A673 (cell line): ENCODE data around the gene KLF11. TPM values are rescaled to one million over a fixed set of nuclear protein-coding genes. Genes with fewer than 3 reads are reported as not detected.

Experiments used
- BruUV-seq: library from RNA; stranded (reverse); fragments of 400-500 nt; replicated peaks from 2 replicates; lab custom pipeline; 2021; lab: Mats Ljungman, UMichigan
- CTCF ChIA-PET: fragments of 300-600 bp; sonication (Branson Sonifier 250); formaldehyde crosslinking; loops from one replicate; lab custom pipeline; 2022; ENCODE audit warnings: antibody characterized with exemption; lab: Charles Lee
- POLR2A ChIA-PET: fragments of 300-600 bp; sonication (Branson Sonifier 250); formaldehyde crosslinking; loops from one replicate; lab custom pipeline; 2022; ENCODE audit warnings: antibody characterized with exemption; ENCODE audit not compliant: low non-redundant PET; lab: Charles Lee
- DNase-seq: peaks from one replicate; pipeline ENCODE4 v3.0.0-alpha.2; 2015; ENCODE audit warnings: low spot score
- H3K27ac ChIP-seq: fragments of 200-600 bp; sonication (generic); 2 replicates; pipeline ENCODE4 v1.5.1; 2016; ENCODE audit warnings: mixed run types, low read depth, mild to moderate bottlenecking, mixed read lengths, antibody characterized with exemption, low read length; ENCODE audit not compliant: poor library complexity, severe bottlenecking
- H3K27me3 ChIP-seq: fragments of 200-600 bp; sonication (generic); replicated peaks from 2 replicates; pipeline ENCODE4 v1.6.1; 2017; ENCODE audit warnings: mixed run types, low read depth, mild to moderate bottlenecking, mixed read lengths, antibody characterized with exemption, low read length; ENCODE audit not compliant: insufficient read depth, poor library complexity
- H3K36me3 ChIP-seq: fragments of 200-600 bp; sonication (generic); 2 replicates; pipeline ENCODE4 v1.6.1; 2016; ENCODE audit warnings: mixed run types, mild to moderate bottlenecking, mixed read lengths, antibody characterized with exemption, low read length; ENCODE audit not compliant: insufficient read depth, poor library complexity, severe bottlenecking
- H3K4me1 ChIP-seq: fragments of 200-600 bp; sonication (generic); 2 replicates; pipeline ENCODE4 v1.6.1; 2017; ENCODE audit warnings: mixed run types, mild to moderate bottlenecking, mixed read lengths, antibody characterized with exemption, low read length; ENCODE audit not compliant: insufficient read depth, poor library complexity, severe bottlenecking
- H3K4me3 ChIP-seq: fragments of 200-600 bp; sonication (generic); 2 replicates; pipeline ENCODE4 v1.5.1; 2016; ENCODE audit warnings: low read depth, mixed run types, mild to moderate bottlenecking, mixed read lengths, low read length; ENCODE audit not compliant: poor library complexity, severe bottlenecking
- H3K9me3 ChIP-seq: fragments of 200-600 bp; sonication (generic); 2 replicates; pipeline ENCODE4 v1.6.1; 2016; ENCODE audit warnings: mixed run types, low read depth, mild to moderate bottlenecking, mixed read lengths, antibody characterized with exemption, low read length; ENCODE audit not compliant: poor library complexity, severe bottlenecking
- EZH2 ChIP-seq: fragments of 200-600 bp; sonication (generic); IDR thresholded peaks from 2 replicates; pipeline ENCODE4 v1.6.1; 2017; ENCODE audit warnings: borderline replicate concordance, low read depth, mild to moderate bottlenecking, mixed read lengths, antibody characterized with exemption, low read length; ENCODE audit not compliant: poor library complexity, severe bottlenecking
- intact Hi-C: fragments of 100-400 bp; cut with micrococcal nuclease; formaldehyde crosslinking; loops from one replicate; pipeline ENCODE4 v1.10.0; 2022; ENCODE audit not compliant: unreplicated experiment
- total RNA-seq: library from RNA; stranded (reverse); gene quantifications from 2 replicates; pipeline ENCODE4 v1.2.3, GENCODE V29; 2021
- TF ChIP-seq, protein P1 (sequence below): fragments of 300-800, 200-600 bp; sonication (generic); conservative IDR thresholded peaks from 2 replicates; pipeline ENCODE4 v1.5.1; 2017; ENCODE audit warnings: low read depth, mild to moderate bottlenecking, antibody characterized with exemption, low read length, moderate library complexity, mixed read lengths

The KLF11 gene
- total RNA-seq, 1 experiment from 2014 or later, result 3.0 TPM

- Histone ChIP-seq H3K4me3 (no peak overlapping the region), H3K36me3 (no peaks in the 10 kb centered on the region), H3K9me3 (peaks cover 6% of the 10 kb centered on the region), H3K4me1 (no peaks in the 10 kb centered on the region), H3K27me3 (no peaks in the 10 kb centered on the region), H3K27ac (no peak overlapping the region)
- intact Hi-C loops, result no loop called here
- TF ChIP-seq, protein P1, sequence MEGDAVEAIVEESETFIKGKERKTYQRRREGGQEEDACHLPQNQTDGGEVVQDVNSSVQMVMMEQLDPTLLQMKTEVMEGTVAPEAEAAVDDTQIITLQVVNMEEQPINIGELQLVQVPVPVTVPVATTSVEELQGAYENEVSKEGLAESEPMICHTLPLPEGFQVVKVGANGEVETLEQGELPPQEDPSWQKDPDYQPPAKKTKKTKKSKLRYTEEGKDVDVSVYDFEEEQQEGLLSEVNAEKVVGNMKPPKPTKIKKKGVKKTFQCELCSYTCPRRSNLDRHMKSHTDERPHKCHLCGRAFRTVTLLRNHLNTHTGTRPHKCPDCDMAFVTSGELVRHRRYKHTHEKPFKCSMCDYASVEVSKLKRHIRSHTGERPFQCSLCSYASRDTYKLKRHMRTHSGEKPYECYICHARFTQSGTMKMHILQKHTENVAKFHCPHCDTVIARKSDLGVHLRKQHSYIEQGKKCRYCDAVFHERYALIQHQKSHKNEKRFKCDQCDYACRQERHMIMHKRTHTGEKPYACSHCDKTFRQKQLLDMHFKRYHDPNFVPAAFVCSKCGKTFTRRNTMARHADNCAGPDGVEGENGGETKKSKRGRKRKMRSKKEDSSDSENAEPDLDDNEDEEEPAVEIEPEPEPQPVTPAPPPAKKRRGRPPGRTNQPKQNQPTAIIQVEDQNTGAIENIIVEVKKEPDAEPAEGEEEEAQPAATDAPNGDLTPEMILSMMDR, result no peak
- no peak for TF ChIP-seq EZH2
- BruUV-seq, result no TSS peak
- ChIA-PET CTCF (interaction anchor here (0.5 kb wide), 1 partner anchor 351 kb away, joined by 9 read pairs; no protein-coding TSS in a partner anchor), POLR2A (no interaction called here)
- no peak for DNase-seq
Observed at GRCh38 chr2:10067330-10067729, 24.0 kb downstream of the KLF11 start.

- intact Hi-C loops, result no loop called here
- POLR2A ChIA-PET, result no interaction called here
- DNase-seq, result no peak
- H3K4me3 ChIP-seq, result no peak overlapping the region
- CTCF ChIA-PET, result interaction anchor here (0.5 kb wide), 1 partner anchor 351 kb away, joined by 9 read pairs; no protein-coding TSS in a partner anchor
- no peaks in the 10 kb centered on the region for H3K36me3 ChIP-seq
- peaks cover 6% of the 10 kb centered on the region for H3K9me3 ChIP-seq
- no peaks in the 10 kb centered on the region for H3K4me1 ChIP-seq
- TF ChIP-seq, protein P1, result no peak
- TF ChIP-seq EZH2, result no peak
- no peak overlapping the region for H3K27ac ChIP-seq
- no peaks in the 10 kb centered on the region for H3K27me3 ChIP-seq
- no TSS peak for BruUV-seq
Observed at GRCh38 chr2:10067881-10068280, 24.5 kb downstream of the KLF11 start.

DNA sequence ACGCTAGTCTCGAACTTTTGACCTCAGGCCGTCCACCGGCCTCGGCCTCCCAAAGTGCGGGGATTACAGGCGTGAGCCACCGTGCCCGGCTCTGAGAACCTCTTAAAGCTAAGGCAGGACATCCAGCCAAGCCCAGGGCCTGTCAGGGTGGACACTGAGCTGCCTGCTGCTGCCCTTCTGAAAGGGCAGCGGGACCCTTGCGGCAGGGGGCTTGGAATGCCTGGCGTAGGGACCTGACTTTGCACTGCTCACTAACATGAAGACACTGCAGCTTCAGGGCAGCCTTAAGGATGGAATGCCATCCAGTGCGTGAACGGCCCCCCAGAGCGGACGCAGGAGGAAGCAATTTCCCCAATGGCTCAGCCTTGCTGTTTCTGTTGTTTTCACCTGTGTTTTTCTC lies 27.8 kb downstream of the KLF11 start:
- ChIA-PET CTCF (interaction anchor here (2.1 to 3.6 kb wide), 2 partner anchors 26 to 364 kb away, joined by 29 to 56 read pairs; no protein-coding TSS in a partner anchor), POLR2A (interaction anchor here (0.5 kb wide), 1 partner anchor 28 kb away, joined by 16 read pairs; no protein-coding TSS in a partner anchor)
- H3K4me3 ChIP-seq, result no peak overlapping the region
- H3K36me3 ChIP-seq, result no peaks in the 10 kb centered on the region
- peaks cover 13% of the 10 kb centered on the region for H3K27me3 ChIP-seq
- H3K9me3 ChIP-seq, result peaks cover 6% of the 10 kb centered on the region
- H3K27ac ChIP-seq, result no peak overlapping the region
- no TSS peak for BruUV-seq
- DNase-seq, result no peak
- TF ChIP-seq, protein P1, result no peak
- no peak for TF ChIP-seq EZH2
- H3K4me1 ChIP-seq, result no peaks in the 10 kb centered on the region
- intact Hi-C loops, result loop anchor here (10.0 kb wide), 1 partner anchor 594 kb away; no protein-coding TSS in a partner anchor
